ENCODE data around the gene PRKCE.

The PRKCE gene

GRCh38 chr2:45979065-45979464, 327.6 kb downstream of the PRKCE start:
- no peak overlapping the region for H3K4me3 ChIP-seq (ENCODE audit: low read depth, low read length)

- H3K4me3 ChIP-seq (ENCODE audit: low read depth, low read length): no peak overlapping the region
Observed at GRCh38 chr2:45980161-45980865, 328.8 kb downstream of the PRKCE start.

DNA sequence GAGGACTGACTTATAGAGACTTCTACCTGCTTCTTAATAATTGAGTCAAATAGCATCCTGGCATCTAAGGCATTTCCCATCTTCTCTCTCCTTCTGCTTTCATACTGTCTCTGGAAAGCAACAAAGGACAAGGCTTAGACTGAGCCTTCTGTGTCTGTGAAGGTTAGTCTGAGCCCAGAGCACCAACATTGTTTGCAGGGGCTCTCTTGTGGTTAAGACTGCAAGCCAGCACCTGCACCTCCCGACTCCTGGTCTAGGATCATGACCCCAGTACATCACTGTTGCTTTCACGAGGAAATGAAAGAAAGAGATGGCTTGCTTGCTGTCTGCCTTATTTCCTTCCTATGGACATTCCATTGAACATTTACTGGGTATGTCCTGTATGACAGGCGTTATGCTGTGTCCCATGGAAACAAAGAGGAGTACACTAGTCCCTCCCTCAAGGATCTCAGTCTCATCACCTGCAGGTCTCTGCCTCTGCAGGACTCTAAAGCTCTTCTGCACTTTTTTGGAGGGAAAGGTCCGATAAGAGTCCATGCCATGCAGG, 330.0 kb downstream of the PRKCE start:
- no peak overlapping the region for H3K4me3 ChIP-seq (ENCODE audit: low read depth, low read length)

DNA sequence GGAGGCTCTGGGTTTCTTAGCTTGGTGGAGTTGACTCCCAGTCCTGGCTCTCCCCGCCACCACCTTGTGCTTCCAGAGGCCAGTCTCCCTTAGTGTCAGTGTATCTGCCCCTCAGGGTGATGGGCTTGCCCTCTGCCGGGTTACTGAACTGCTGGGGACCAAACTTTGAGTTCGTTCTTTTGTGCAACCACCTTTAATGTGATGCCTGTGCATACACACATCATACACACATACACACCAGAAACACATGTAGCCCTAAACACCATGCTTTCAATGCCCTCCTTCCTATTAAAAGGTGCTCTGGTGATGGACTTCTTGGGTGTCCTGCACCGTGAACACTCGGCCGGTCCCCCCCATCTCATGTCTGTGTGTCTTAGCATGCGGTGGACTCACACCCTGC, 330.6 kb downstream of the PRKCE start:
- no peak overlapping the region for H3K4me3 ChIP-seq (ENCODE audit: low read depth, low read length)

DNA sequence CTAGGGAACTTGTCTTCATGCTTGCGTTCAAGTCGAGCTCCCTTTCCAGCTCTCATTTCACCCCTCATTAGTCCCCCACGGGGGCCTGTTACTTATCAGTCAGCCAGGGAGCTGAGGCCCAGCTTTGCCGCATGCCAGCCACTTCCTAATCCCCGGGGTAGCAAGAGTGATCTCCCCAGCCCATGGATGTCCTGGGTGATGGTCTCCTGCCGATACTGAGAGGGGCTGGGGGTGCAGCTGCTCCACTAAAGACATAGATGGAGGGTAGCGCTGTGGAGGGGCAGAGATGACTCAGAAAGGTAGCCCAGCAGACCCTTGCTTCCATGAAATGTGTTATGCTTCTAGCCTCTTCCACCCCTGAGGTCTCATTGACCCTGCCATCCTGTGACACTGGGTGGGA, 331.7 kb downstream of the PRKCE start:
- H3K4me3 ChIP-seq (ENCODE audit: low read depth, low read length): no peak overlapping the region

DNA sequence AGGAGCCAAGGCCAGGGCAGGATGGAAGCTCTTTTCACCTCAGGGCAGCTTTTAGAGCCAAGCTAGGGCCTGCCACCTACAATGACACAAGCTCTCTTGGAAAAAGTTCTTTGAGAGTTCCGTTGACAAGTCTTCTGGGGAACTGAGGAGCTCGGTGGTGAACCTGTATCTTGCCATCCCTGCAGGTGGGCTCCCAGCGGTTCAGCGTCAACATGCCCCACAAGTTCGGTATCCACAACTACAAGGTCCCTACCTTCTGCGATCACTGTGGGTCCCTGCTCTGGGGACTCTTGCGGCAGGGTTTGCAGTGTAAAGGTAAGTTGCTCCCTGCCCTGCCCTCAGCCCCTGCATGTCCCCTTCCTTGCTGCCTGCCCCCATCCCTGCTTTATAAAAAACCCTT, 332.9 kb downstream of the PRKCE start:
- H3K4me3 ChIP-seq (ENCODE audit: low read depth, low read length): no peak overlapping the region

GRCh38 chr2:45984896-45985473, 333.5 kb downstream of the PRKCE start:
- no peak overlapping the region for H3K4me3 ChIP-seq (ENCODE audit: low read depth, low read length)

GRCh38 chr2:45986509-45986908, 335.0 kb downstream of the PRKCE start:
- no peak overlapping the region for H3K4me3 ChIP-seq (ENCODE audit: low read depth, low read length)

- H3K4me3 ChIP-seq (ENCODE audit: low read depth, low read length): no peak overlapping the region
Observed at GRCh38 chr2:45987856-45988255, 336.4 kb downstream of the PRKCE start.

GRCh38 chr2:45988879-45989278, 337.4 kb downstream of the PRKCE start:
- H3K4me3 ChIP-seq (ENCODE audit: low read depth, low read length): no peak overlapping the region

DNA sequence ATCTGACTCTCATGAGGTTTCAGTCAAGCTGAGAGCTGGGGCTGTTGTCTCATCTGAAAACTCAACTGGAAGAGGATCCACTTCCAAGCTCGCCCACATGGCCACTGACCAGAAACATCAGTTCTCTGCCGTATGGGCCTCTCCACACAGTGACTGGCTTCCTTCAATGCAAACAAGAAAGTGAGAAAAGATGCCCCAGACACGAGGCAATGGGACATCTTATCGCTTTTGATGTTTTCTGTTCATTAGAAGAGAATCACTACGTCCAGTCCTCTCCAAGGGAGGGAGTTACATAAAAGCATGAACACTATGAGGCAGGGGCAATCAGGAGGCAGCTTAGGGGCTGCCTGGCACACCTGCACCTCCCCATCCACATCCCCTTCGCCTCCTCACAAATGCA, 338.7 kb downstream of the PRKCE start:
- H3K4me3 ChIP-seq (ENCODE audit: low read depth, low read length): no peak overlapping the region

DNA sequence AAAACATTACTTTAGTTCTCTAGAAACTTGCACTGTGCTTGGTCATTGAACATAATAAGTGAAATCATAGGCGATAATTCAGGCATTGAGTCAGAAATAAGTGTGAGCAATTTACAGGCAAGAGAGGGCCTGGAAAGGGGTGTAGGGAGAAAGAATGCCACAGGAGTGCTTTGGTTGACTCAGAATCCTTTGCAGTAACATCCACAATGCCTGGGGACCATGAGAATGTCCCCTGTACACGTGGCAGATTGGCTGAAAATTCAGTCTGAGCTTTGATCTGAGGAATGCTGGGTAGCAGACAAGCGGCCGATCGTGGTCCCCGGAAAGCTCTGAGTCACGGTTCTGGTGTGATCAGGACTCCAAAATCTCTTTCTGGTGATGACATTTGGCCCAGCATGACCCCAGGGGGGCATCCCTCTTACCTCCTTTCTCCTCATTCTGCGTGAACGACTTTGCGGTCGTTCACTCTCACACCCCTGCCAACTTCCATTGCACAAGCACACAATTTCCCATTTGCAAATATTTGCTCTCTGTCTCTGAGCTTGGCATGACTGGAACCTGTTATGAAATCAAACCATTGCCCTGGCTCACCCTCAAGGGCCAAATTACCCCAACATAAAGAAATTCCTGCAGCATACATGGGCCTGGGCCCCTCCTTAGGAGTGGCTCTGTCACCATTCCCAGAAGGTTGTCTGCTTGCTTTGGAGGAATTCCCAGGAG, 340.7 kb downstream of the PRKCE start:
- H3K4me3 ChIP-seq (ENCODE audit: low read depth, low read length): no peak overlapping the region

- no peak overlapping the region for H3K4me3 ChIP-seq (ENCODE audit: low read depth, low read length)
Observed at GRCh38 chr2:45992741-45993475, 341.4 kb downstream of the PRKCE start.

- no peak overlapping the region for H3K4me3 ChIP-seq (ENCODE audit: low read depth, low read length)
Observed at GRCh38 chr2:45993476-45993991, 342.1 kb downstream of the PRKCE start.

GRCh38 chr2:45994060-45994459, 342.6 kb downstream of the PRKCE start:
- no peak overlapping the region for H3K4me3 ChIP-seq (ENCODE audit: low read depth, low read length)

DNA sequence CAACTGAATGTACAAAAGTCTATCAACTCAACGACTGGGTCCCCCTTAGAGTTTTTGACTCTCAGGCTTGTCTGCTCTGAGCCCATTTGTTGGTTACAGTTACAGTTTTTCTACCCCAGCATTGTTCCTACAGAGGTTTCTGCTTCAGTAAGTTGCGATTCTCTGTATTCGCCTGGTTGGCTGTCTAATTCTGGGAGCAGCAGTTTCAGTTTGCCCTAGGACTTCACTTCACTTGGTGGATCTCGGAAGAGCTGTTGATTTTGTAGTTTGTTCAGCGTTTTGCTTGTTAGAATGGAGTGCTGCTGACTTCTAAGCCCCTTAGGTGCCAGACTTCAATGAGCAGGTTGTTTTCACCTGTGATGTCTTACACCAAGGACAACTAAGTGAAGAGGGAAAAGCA, 349.2 kb downstream of the PRKCE start:
- H3K4me3 ChIP-seq (ENCODE audit: low read depth, low read length): no peak overlapping the region

DNA sequence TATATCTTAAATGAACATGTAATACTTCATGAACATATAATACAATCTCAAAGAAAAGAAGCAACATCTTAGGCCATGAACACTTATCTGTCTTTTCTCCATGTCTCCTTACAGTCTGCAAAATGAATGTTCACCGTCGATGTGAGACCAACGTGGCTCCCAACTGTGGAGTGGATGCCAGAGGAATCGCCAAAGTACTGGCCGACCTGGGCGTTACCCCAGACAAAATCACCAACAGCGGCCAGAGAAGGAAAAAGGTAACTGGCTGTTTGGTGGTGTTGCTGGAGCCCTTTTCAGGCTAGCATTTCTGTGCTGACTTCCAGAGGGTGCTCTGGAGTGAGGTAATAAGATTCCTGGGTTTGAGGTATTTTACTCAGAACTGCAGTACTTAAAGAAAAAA, 349.8 kb downstream of the PRKCE start:
- H3K4me3 ChIP-seq (ENCODE audit: low read depth, low read length): no peak overlapping the region

- no peak overlapping the region for H3K4me3 ChIP-seq (ENCODE audit: low read depth, low read length)
Observed at GRCh38 chr2:46001741-46002506, 350.4 kb downstream of the PRKCE start.

DNA sequence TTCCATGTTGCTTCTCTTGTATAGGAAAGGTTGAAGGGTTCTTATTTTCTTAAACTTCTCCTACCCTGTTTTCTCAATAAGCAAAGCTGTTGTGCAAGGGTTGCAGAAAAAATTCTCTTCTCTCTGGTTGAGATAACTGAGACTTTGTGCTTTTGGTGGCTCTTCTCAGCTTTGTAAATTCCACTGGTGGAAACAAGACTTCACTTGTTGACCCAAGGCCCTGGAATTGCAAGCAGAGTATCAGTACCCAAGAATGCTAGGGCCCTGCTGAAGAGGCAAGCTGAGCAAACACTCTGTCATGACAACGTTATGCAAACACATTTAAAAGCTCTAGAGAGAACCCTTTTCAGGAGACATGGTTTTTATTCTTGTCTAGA, 351.0 kb downstream of the PRKCE start:
- no peak overlapping the region for H3K4me3 ChIP-seq (ENCODE audit: low read depth, low read length)

GRCh38 chr2:46002947-46003346, 351.5 kb downstream of the PRKCE start:
- no peak overlapping the region for H3K4me3 ChIP-seq (ENCODE audit: low read depth, low read length)
